Astrocyte of the hippocampus (primary cell): ENCODE results near the gene PRICKLE3.
A peak's percentile ranks its signal among the peaks of the same experiment; 100 is the strongest.

ENCODE experiments used
- DNase-seq: peaks from one replicate; pipeline ENCODE4 v3.0.0; 2011; ENCODE audit warnings: low read depth, low spot score

Gene PRICKLE3, protein sequence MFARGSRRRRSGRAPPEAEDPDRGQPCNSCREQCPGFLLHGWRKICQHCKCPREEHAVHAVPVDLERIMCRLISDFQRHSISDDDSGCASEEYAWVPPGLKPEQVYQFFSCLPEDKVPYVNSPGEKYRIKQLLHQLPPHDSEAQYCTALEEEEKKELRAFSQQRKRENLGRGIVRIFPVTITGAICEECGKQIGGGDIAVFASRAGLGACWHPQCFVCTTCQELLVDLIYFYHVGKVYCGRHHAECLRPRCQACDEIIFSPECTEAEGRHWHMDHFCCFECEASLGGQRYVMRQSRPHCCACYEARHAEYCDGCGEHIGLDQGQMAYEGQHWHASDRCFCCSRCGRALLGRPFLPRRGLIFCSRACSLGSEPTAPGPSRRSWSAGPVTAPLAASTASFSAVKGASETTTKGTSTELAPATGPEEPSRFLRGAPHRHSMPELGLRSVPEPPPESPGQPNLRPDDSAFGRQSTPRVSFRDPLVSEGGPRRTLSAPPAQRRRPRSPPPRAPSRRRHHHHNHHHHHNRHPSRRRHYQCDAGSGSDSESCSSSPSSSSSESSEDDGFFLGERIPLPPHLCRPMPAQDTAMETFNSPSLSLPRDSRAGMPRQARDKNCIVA

DNA sequence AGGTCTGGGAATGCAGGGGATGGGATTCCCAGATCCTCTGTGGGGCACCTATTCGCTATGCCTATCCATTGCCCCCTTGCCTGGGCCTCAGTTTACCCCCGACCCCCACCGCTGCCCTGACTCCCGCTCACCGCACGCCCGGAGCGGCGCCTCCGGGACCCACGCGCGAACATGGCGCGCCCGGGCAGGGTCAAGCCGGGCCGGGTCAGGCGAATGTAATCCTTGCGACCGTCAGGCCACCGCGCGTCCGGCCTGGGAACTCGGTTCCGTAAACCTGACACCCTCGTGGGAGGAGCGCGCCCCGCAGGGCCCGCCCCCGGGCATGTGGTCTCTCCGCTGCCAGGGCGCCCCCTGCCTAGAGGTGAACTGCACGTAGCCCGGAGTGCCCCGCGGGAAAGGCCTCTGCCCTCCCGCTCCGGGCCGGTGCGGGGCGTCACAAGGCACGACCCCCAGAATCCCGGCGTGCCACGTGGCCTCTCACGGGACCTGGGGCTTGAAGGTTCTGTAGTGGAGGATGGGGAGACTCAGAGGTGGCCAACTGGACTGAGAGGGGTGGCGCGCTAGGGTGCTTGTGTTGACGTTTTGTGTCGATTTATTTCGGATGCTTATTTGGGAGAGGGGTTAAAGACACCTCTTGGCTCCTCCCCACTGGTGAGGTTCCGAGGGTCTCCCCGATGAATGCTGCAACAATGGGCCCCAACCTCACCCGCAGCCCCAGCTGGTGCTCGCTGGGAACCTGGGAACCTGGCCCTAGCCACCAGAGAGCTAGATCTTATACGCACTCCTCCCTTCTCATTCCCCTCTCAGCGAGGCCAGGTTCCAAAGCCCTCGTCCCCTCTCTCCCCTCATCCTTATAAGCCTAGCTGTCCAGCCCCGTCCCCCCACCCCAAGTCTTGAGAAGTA is at the start of gene PRICKLE3:
PRICKLE3 (minus strand) TSS at position 249 of the 903 bp plus-strand sequence; CDS start at position 173, 76 bp downstream.
- peak; percentile 65 for DNase-seq

DNA sequence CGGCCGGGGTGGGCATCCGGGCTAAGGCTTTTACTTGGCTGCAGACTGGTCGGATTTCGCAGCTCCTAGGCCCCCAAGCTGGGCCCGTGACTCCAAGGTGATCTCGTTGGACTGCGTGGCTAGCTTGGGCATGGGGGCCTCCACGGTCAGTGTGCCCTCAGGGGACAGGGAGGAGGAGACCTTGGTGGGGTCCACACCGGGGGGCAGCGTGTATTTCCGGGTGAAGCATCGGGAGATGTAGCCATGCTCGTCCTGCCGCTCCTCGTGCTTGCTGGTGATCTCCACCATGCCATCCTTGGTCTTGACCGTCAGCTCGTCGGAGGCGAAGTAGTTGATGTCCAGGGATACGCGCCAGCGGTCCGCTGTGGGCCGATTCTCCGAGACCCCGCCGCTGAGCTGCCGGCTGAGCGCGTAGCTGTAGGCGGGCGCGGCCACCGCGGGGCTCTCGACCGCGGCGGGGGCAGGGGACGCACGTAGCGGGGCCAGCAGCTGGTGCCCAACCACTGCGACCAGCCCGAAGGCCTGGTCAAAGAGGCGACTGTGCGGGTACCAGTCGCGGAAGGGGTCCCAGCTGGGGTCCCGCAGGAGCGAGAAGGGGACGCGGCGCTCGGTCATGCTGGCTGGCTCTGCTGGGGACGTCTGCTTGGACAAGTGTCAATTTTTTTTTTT is 47.8 kb upstream of the PRICKLE3 start:
- no peak for DNase-seq

GRCh38 chrX:49233176-49233575 is 47.0 kb upstream of the PRICKLE3 start, which contains the start of gene CACNA1F:
CACNA1F (minus strand) TSS chrX:49233340; CDS start chrX:49233309, 31 bp downstream.
- no peak for DNase-seq

GRCh38 chrX:49232525-49232924 is 46.4 kb upstream of the PRICKLE3 start:
- no peak for DNase-seq

- no peak for DNase-seq
Observed at GRCh38 chrX:49231333-49232000, 45.3 kb upstream of the PRICKLE3 start.

- DNase-seq, result no peak
Observed at GRCh38 chrX:49230500-49231232, 44.5 kb upstream of the PRICKLE3 start.

DNA sequence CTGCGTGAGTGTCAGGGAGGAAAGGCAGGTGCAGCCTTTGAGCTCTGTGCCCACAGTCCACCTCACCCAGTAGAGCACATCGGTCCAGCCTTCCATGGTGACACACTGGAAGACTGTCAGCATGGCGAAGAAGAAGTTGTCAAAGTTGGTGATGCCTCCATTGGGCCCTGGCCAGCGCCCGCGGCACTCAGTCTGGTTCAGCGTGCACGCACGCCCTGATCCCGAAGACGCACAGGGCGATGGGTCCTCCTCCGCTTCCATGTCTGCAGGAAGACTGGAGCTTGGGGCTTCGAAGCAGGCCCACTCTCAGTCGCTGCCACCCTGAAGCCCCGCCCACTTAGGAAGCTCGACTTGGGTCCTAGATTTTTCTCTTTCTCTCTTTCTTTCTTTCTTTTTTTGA is 42.0 kb upstream of the PRICKLE3 start:
- no peak for DNase-seq

DNA sequence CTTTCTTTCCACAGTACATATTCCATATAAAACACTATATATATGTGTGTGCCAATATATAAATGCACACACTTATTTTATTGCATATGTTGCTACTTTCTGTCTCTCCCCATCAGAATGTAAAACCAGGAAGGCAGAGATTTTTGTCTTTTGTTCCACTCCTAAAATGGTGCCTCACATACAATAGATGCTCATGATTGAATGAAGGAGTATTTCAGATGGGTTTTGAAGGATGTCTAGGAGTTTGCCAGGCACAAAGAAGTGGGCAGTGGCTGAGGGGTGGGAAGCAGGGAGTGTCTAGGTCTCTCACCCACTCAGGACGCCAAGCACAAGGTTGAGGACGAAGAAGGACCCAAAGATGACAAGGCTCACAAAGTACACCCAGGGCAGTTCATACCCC is 41.6 kb upstream of the PRICKLE3 start:
- no peak for DNase-seq

GRCh38 chrX:49226946-49227345 is 40.8 kb upstream of the PRICKLE3 start:
- DNase-seq, result no peak

DNA sequence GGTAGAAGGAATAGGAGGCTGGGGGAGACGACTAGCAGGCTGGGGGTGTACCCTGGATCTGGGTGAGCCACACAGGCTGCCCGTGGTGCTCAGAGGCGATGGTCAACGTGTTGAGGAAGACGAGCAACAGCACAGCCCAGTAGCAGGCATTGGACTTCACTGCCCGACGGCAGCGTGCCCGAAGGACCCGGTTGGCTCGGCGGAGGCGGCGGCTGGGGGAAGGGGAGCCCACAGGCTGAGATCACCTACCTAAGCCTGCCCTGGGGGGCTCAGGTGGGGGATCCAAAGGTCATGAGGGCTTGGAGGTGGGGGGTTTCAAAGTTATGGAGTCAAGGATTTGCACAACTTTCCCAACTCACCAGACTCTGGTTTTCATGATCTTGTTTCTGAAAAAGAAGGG is 39.7 kb upstream of the PRICKLE3 start:
- no peak for DNase-seq

DNA sequence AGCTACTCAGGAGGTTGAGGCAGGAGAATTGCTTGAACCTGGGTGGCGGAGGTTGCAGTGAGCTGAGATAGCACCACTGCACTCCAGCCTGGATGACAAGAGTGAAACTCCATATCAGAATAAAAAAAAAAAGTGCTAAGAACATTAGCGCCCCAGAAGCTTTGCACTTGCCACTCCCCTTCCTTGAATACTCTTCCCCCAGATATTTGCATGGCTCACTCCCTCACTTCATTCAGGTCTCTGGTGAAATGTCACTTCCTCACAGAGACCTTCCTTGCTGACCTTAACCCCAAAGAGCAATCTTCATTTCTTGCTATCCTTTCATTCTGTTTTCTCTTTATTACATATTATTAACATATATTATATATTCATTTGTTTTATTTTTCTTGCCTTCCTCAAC is 35.7 kb upstream of the PRICKLE3 start:
- no peak for DNase-seq

- no peak for DNase-seq
Observed at GRCh38 chrX:49220100-49220499, 33.9 kb upstream of the PRICKLE3 start.

DNA sequence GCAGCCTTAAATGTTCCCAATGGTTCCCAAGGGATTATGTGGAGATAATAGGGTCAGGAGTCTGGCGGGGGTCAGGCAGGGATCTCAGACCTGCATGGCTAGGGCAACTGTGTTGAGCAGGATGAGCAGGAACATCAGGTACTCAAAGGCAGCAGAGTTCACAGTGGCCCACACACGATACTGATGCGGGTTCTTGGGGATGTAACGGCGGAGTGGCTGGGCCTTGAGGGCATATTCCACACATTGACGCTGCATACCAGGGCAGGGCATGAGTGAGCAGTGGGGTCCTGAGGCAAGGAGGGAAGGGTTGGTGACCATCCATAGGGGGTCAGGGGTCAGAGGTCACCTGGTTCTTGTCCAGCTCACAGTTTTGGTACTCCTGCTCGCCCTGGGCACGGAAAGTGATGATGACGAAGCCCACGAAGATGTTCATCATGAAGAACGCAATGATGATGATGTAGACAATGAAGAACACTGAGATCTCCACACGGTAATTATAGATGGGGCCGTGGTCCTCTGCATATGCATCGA is 28.9 kb upstream of the PRICKLE3 start:
- no peak for DNase-seq

- no peak for DNase-seq
Observed at GRCh38 chrX:49214416-49214815, 28.2 kb upstream of the PRICKLE3 start.

DNA sequence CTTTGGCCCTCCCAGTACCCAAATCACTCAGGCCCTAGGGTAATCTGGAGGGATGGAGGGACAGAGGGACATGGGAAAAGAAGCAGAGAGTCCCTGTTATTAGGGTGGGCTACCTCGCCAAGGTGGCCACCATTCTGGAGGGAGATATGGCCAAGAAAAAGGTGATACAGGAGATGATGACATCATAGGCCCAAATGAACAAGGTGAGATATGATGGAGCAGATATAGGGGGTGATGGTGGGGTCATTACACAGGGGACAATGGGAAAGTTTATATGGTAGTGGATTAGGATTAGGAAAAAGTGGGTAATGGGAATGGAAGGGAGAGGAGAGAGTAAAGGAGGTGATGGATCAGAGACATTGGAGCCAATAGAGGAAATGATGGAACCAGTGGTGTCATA is 26.7 kb upstream of the PRICKLE3 start:
- DNase-seq, result no peak

GRCh38 chrX:49212209-49212608 is 26.0 kb upstream of the PRICKLE3 start:
- no peak for DNase-seq

GRCh38 chrX:49211074-49211473 is 24.9 kb upstream of the PRICKLE3 start:
- DNase-seq, result no peak

- no peak for DNase-seq
Observed at GRCh38 chrX:49210406-49210805, 24.2 kb upstream of the PRICKLE3 start.

- DNase-seq, result no peak
Observed at GRCh38 chrX:49209434-49210251, 23.5 kb upstream of the PRICKLE3 start.
